Kasumi-1 (cell line): ENCODE data around the gene NAA38.

Experiments used
- DNase-seq, 2 experiments: peaks; one replicate each; lab custom pipeline; 2025; lab: John Stamatoyannopoulos, UW

The NAA38 gene, protein sequence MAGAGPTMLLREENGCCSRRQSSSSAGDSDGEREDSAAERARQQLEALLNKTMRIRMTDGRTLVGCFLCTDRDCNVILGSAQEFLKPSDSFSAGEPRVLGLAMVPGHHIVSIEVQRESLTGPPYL

DNA sequence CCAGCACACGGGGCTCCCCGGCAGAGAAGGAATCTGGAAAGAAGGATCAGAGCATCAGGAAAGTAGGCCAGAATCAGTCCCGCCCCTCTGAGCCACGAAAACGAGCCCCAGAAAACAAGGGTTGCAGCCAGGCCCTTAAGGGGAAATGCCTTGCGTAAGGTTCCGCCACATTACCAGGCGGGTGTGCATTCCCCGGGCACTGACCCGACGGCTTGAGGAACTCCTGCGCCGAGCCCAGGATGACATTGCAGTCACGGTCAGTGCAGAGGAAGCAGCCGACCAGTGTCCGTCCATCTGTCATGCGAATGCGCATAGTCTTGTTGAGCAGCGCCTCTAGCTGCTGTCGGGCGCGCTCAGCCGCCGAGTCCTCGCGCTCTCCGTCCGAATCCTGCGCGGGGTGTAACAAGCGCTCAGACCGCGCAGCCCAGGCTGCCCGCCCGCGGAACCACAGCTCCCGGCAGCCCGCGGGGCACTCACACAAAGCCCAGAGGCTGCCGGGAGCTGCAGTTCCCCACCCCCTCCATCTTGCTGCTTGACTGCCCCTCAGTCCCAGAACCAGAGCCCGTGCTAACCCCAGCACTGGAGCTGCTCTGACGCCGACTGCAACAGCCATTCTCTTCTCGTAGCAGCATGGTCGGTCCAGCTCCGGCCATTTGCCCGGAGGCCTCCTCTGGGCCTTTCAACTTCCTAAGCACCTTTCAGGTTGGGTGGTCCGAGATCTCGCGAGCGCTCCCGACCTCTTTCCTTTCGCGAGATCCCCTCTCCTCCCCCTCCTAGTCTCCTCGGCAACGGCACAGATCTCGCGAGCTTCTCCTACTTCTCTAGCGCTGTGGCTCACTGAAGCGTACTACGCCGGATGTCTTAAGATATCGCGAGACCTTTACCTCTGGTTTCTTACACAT lies at the start of gene NAA38:
NAA38 (minus strand) TSS at position 749 of the 902 bp plus-strand sequence; CDS start at position 653, 96 bp downstream.
- DNase-seq, result peak; percentile 96 to 97

DNA sequence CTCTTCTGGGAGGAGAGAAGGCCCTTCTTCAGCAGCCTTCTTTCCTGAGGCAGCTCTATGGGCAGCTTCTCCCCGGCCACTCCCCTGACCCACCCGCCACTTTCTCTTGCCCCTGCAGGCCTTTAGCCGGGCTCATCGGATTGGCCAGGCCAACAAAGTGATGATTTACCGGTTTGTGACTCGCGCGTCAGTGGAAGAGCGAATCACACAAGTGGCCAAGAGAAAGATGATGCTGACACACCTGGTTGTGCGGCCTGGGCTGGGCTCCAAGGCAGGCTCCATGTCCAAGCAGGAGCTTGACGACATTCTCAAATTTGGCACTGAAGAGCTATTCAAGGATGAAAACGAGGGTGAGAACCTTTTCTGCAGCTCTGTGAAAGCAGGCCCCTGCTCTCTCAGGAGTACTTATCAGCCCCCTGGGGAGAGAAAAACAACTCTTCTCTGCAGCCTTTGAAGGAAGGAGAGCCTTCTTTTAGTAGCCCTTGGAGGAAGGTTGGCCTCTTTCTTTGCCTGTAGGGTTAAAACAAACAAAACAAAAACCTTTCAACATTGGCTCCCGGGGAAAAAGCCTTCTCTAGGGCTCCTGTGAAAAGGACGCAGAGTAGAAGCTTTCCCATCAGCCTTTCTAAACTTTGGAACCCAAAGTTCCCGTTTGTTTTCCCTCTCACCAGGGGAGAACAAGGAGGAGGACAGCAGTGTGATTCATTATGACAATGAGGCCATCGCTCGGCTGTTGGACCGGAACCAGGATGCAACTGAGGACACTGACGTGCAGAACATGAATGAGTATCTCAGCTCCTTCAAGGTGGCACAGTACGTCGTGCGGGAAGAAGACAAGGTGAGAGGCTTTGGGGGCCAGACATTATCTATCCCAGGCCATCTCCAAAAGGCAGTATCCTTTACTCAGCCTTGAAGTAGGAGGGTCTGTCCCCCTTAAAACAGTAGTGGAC lies 46.1 kb upstream of the NAA38 start:
- DNase-seq, result no peak

DNA sequence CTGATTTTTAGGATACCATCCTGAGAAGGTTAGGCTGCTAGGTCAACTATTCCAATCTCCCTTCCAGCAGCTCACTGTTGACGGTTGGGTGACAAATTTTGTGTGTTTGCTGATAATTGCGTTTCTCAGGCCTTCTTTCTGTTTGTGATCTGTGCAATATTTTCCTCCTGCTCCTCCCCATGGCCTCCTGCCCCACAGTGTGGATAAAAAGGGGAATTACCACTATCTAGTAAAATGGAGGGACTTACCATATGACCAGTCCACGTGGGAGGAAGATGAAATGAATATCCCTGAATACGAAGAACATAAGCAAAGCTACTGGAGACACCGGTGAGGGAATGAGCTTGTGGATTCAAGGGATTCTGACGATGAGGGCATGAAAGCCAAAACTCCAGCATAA lies 40.4 kb upstream of the NAA38 start:
- peak in 1 of 2 experiments; percentile 34 for DNase-seq

DNA sequence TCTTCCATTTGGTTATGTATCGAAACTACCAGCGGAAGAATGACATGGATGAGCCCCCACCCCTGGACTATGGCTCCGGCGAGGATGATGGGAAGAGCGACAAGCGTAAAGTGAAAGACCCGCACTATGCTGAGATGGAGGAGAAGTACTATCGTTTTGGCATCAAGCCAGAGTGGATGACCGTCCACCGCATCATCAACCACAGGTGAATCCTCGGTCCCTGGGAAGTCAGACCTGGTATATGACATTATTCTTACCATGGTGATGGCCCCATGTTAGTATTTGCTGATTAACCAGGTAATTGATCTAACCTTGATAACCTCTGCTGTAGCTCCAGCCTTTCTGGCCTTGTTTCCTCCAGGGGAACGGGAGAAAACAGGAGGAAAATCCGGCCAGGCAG lies 39.7 kb upstream of the NAA38 start:
- DNase-seq, result no peak

DNA sequence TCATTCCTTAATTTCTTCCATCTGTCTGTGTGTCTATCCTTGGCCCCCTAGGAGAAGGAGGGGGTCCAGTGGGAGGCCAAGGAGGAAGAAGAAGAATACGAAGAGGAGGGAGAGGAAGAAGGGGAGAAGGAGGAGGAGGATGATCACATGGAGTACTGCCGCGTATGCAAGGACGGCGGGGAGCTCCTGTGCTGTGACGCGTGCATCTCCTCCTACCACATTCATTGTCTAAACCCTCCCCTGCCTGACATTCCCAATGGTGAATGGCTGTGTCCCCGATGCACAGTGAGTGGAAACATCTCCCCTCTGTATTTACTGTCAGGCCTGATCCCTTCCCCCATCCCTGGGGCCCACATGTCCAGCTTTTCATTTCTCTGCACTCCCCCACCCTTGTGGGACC lies 37.5 kb upstream of the NAA38 start:
- DNase-seq, result no peak

DNA sequence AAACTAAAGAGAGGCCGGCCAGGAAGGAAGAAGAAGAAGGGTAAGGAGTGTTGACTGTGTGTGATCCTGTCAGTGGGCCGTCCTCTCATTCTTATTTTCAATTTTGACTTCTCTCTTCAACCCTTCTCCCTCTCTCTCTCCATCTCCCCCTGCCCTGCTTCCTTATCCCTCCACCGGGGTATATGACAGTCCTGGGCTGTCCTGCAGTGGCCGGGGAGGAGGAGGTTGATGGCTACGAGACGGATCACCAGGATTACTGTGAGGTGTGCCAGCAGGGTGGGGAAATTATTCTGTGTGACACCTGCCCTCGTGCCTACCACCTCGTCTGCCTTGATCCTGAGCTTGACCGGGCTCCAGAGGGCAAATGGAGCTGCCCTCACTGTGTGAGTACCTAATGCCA lies 36.9 kb upstream of the NAA38 start:
- no peak for DNase-seq

DNA sequence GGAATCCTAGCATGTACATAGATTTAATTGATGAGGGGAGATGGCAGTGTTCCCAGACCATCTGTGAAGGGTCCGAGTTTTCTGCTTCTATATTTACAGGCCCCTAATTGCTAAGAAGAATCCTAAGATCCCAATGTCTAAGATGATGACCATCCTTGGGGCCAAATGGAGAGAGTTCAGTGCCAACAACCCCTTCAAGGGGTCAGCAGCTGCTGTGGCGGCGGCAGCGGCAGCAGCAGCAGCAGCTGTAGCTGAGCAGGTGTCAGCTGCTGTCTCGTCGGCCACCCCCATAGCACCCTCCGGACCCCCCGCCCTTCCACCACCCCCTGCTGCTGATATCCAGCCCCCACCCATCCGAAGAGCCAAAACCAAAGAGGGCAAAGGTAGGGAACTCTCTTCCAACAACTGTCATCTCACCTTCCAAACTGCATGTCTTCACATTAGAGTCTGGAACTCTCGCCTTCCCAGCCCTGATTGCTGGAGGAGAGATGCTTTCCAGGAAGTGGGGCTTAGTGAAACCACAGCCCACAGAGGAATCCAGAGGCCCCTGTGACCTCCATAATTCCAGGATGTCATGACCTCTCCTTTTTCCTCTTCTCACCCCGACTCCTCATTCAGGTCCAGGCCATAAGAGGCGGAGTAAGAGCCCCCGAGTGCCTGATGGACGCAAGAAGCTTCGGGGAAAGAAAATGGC lies 36.0 kb upstream of the NAA38 start:
- no peak for DNase-seq

DNA sequence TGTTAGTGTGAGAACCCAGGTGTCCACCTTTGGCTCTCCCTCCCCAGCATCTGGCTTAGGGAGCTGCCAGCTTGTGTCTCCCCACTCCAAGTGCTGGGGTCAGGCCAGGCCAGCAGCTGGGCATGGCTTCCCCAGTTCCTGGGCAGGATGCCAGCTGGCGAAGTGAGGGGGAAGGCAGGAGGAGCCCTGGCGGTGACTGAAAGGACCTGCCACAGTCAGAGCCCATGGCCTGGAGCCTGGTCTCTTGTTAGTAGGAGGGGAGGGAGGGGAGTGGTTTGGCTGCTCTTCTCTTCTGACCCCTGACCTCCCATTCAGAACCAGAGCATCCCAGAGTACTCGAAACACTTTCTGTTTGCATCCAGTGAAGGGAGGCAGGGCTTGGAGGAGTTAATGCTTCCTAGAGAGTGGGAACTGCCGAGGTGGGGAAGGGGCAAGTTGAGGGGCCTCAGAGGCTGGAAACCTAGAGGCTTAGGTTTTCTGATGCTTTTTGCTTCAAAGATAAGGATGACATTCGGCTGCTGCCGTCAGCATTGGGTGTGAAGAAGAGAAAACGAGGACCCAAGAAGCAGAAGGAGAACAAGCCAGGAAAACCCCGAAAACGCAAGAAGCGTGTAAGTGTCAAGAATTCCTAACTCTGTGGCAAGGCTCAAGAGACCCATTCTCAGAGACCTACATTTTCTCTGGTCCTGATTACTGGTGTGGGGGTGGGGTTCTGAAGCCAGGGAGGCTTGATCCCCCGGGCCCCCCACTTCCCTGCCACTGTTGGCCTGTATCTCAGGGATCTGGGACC lies 32.0 kb upstream of the NAA38 start:
- peak; percentile 30 to 33 for DNase-seq

DNA sequence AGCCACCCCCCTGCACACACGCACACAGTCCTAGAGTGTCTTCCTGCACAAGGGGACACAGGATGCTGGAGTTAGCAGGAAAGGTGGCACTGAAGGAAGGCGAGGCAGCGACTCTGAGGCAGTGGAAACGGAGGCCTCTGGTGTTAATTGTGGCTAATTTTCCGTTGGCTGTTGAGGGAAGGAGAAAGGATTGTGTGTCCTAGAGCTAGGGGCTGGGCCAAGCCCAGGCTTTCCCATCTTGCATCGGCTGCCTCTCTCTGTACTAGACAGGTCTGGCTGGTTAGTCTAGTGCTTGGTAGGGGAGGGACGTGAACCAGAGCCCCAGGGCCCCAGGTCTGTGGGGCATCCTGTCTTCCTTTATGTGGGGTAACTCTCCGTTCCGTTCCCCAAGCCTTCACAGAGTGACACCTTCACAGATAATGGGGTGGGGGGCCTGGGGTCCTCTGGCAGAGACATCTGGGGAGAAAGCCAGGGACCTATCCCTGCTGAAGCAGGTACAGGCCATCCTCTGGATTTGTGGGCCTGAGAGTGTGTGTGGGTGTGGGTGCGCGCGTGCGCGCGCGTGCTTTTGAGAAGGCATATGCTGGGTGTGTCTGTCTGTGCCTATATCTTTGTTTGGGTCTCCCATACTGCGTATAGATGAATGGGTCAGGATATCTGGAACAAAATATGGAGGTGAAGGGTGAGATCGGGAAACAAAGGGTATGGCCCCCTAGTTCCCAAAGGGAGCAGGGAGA lies 31.0 kb upstream of the NAA38 start, which contains the start of gene CHD3:
CHD3 (plus strand) TSS at position 606 of the 737 bp plus-strand sequence. CDS start 212 bp downstream, outside the sequence.
- peak in 1 of 2 experiments; percentile 23 for DNase-seq

DNA sequence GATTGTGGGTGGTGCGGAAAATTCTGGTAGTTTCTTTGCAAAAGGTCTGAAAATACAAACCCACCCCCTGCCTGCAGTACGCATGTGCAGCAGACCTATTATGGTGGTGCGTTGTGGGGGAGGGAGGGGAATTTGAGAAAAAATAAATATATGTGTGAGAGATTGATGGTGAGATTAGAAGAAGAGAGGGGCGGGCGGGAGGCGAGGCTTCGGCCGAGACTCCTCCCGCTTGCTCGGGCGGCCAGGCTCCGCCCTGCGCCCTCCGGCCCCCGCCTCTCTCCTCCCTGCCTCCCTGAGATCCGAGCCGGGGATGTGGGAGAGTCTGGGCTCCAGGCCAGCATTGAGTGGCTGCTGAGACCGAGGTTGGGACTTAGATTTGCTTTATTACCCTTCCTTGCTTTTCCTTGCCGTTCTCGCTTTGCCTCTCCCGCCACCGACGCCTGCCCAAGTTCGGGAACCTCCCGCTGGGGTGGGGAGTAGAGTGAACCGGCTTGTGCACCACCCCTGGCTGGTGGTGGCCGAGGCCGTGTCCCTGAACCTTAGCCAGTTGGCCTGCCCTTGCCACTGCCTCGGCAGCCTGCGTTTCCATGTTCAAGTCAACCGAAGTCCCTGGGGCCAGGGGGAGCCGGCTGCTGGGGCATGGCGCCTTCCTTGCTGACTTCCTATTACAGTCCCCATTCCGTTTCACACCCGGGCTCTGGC lies 30.3 kb upstream of the NAA38 start:
- peak; percentile 77 to 80 for DNase-seq

DNA sequence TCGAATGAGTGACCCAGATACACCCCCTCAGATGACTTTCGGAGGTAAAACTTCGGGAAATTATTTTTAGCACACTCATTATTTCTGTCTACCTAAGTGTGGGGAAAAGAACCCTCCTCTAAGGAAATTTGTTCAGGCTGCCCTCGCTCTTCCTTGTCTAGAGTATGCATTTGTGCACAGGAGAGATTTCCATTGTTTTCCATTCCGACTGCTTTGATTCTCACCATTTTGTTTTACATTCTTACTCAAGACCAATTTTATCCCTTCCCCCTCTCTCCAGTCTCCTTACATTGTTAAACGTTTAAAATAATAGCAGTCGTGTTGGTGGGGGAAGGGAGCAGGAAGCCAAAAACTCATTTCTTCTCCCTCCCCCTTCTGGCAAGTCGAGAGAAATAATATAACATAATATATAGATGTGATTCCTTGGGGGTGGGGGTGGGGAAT lies 29.7 kb upstream of the NAA38 start:
- peak in 1 of 2 experiments; percentile 80 for DNase-seq

DNA sequence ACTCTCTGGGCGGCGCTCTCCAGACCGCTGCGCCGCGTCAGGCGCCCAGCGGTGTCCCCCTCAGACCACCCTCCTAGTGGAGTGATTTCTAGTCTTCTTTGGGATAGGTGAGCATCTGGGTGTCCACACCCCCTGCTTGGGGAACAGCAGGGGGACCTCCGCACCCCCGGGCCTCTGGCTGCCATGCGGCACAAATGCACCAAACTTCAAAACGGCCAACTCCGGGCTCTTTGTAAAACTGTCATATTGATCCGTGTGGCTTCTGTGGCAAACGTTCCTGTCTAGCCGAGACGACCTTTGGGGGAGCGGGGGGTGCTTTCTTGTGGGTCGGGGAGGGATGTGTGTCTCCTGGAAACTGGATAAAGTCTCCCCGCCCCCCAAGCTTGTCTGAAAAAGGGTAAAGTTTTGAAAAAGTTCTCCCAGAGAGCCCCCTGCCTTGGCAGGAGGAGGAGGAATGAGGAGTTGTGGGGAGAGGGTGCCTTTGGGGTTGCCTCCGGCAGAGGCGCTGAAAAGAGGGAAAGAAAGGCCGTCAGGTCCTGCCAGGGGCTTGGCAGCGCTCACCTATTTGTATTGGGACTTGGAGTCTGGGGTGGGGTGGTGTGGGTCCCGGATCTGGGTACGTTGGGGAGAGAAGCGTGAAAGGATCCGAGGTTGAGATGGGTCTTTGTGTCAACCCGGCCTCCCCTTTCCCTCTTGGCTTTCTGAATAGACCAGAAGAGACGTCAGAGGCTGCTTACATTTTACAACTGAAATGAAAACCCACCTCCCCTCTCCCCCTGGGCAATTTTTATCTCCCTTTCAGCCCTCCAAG lies 29.1 kb upstream of the NAA38 start:
- peak in 1 of 2 experiments; percentile 10 for DNase-seq

DNA sequence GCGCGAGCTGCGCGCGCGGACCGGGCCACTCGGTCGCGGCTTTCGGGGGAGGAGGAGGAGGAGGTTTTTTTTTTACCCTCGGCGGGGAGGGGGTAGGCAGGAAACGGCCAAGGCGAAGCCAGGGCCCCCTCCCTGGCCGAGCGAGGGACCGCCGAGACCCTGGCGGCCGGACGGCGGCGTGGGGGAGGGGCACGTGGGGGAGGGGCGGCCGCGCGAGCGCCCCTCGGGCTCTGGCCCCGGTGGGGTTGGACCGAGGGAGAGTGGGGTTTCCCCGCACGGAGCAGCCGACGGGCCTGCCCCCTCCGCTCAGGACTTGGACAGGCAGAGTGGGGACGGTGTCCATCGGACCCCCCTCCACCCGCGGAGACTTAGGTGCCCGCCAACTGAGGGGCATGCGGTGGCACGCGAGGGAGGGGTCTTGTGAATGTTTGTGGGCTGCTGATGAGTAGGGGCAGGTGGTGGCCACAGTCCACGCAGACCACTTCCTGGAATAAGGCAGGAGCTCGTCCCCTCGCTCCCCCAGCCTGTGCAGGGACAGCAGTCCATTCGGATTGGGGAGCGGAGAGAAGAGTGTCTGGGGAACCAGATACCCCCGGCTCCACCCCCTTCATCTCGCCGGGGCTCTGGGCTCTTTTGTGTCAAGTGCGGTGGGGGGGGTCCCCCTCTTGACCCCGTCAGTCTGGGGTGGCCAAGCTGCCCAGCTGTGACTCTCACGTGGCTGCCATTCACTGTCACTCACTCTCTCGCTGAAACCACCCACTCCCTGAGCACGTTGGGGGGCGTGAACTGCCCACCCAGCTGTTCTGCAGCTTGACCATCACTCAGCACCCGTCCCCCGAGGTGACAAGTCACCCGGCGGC lies 28.2 kb upstream of the NAA38 start:
- DNase-seq, result peak in 1 of 2 experiments; percentile 3

DNA sequence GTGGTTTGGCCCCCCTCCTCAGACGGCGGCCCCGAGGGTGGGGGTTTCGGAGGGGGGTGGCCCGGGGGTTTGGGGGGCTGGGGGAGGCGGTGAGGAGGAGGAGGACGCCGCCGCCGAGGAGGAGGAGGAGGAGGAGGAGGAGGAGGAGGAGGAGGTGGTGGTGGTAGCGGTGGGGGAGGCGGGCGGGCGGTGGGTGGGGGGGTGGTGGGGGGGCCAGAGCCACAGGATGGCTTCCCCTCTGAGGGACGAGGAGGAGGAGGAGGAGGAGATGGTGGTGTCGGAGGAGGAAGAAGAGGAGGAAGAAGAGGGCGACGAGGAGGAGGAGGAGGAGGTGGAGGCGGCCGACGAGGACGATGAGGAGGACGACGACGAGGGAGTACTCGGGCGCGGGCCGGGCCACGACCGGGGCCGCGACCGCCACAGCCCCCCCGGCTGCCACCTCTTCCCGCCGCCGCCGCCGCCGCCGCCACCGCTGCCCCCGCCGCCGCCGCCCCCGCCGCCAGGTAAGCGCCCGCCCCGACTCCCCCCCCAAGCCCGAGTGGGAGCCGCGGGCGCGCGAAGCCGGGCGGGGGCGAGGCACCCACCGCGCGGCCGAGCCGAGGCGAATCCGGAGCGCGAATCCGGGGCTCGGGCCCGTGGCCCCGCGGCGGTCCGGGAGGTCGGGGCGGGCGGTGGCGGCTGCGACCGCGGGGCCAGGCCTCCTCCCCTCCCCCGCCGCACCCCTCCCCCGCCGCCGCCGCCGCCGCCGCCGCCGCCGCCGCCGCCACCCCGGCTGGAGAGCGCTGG lies 27.4 kb upstream of the NAA38 start:
- DNase-seq, result peak in 1 of 2 experiments; percentile 4

DNA sequence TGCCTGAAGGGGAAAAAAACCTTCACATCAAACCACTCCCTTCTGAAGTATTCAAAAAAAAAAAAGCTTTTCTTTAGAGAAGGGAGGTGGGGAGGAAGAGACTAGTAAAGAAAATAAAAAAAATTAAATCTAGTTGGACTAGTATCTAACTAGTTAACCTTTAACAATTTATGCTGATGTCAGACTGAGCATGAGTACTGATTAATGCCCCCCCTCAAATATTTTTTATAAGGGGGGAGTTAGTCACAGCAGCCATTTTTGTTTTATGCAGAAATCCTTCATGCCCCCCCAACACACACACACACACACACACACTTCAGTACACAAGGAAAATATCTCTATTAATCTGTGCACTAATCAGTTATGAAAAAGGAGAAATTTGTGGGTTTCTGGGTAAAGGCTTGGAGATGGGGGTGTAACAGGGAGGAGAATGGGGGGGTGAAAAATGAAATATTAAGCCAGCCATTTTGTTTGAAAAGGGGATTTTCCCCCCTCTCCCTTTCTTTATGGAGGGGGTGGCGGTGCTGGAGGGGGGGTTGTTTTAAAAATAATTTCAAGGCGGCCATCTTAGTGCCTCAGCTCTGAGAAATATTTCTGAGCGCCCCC lies 26.5 kb upstream of the NAA38 start:
- no peak for DNase-seq

DNA sequence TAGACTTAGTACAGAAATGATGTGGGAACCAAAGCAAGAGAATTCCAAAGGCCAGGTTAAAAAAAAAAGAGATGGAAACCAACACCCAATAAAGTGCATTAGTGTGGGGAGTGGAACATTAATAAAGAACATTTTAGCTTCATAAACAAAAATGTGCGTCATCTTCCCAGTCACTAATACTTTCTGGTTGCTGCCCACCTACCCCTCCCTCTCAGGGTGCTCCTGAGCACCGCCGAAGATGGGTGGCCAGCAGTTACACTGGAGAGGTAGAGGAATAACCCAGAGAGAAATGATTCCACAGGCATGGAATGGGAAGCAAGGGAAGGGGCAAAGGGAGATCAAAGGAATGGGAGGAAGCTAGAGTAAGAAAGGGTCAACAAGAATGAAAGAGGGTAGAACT lies 25.3 kb upstream of the NAA38 start:
- DNase-seq, result no peak
